GM19239 (cell line): ENCODE results near the gene POFUT1.
"Not testable (repeated sequence)": the region's sequence is repeated elsewhere in the genome, so short reads cannot be mapped to it uniquely, and the experiment has no call there.

Experiments used
- DNase-seq: peaks from one replicate; pipeline ENCODE4 v3.0.0; 2011; ENCODE audit warnings: low spot score; ENCODE audit not compliant: insufficient read length
- FAIRE-seq: peaks from 2 replicates; lab custom pipeline; 2011; peaks lifted over from hg19 to GRCh38; lab: Jason Lieb, UNC

Gene POFUT1

GRCh38 chr20:32231245-32231644 is 23.6 kb downstream of the POFUT1 start:
- no peak for FAIRE-seq
- DNase-seq: no peak

DNA sequence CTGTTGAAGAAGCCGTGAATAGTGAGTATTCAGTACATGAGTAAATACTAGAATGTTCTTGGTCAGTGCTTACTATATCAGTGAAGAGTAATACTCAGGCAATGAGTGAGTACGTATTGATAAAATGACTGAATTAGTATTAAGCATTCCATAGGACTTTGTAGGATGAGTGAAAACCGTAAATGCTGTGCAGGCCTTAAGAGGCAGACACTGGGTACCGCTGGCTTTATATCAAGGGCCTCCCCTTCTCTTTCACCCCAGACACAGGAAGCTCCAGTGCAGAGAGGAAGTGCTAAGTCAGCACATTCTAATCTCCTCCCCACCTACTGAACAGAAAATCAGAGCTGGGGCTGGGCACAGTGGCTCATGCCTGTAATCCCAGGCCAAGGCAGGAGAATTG is 24.2 kb downstream of the POFUT1 start:
- no peak for FAIRE-seq
- no peak for DNase-seq

DNA sequence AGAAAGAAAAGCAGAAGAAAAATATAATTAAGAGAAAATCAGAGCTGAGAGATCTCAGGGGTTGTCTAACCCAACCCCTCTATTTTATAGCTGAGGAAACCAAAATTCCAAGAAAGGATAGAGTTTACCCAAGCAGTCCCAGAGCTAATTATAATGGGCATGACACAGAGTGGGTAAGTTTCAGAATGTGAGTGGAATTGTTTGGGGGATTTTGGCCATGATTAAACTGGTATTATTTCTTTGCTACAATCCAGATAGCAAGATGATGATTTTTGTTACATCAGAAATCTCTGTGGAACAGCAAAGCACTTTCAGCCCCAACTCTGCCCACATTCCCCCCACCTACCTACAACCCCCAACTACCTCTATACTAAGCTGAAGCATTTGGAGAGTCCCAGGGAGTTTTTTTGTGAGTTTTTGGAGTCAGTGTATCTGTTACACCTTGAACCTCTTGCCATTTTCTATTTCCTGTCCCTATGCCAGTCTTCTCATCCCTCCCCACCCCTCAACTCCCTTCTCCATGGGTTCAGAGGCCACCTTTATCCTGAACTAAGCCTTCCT is 24.7 kb downstream of the POFUT1 start:
- no peak for FAIRE-seq
- DNase-seq: no peak

- DNase-seq (no peak), FAIRE-seq (no peak)
Observed at GRCh38 chr20:32233286-32233685, 25.6 kb downstream of the POFUT1 start.

DNA sequence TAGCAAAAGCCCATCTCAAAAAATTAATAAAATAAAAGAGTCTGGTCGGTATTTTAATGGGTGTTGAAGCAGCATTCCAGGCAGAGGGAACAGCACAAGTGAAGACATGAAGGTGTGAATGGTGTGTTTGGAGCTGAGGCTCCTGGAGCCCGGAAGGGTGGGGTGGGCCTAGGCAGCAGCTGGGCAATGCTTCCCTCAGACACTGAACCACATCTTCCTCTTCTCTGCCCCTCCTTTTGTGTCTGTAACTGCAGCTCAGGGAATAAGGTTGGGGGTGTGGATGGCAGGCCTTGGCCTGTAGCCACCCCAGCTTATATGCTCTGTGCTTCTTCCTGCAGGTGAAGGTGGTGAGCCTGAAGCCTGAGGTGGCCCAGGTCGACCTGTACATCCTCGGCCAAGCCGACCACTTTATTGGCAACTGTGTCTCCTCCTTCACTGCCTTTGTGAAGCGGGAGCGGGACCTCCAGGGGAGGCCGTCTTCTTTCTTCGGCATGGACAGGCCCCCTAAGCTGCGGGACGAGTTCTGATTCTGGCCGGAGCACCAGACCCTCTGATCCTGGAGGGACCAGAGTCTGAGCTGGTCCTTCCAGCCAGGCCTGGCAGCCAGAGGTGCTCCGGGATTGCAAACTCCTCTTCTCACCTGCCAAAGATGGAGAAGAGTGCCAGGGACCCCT is 26.6 kb downstream of the POFUT1 start:
- DNase-seq (no peak), FAIRE-seq (no peak)

DNA sequence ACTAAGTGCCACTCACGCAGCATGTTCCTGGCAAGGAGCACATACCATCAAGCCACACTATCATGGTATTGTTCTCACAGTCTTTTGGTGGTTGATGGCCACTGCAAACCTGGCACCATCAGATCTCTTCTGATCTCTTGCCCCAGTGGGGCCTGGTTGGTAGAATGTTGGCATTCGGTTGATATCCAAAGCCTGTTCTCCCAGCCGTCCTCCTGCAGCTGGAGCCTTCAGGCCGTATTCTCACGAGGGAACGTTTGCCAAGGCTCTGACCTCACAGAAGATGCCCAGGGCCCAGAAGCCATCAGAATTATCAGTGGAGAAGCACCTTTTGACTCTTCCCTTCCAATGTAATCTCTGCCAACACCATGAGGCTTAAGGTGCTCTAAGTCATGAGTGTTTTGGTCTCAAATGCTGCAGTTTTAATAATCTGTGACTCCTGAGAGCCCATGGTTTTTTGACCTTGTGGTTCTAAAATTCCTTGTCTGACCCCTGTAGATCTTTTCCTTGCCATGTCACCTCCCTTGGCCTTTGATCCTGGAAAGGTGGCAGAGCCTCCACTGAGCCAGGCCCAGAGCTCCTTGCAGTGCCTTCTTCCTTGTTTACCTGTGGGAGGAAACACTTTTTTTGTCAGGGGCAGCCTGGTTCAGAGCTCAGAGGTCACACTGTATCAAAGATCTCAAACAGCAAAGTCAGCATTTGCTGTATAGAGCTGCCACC is 27.8 kb downstream of the POFUT1 start:
- FAIRE-seq (no peak), DNase-seq (no peak)

- DNase-seq (no peak), FAIRE-seq (no peak)
Observed at GRCh38 chr20:32236048-32236533, 28.4 kb downstream of the POFUT1 start.

DNA sequence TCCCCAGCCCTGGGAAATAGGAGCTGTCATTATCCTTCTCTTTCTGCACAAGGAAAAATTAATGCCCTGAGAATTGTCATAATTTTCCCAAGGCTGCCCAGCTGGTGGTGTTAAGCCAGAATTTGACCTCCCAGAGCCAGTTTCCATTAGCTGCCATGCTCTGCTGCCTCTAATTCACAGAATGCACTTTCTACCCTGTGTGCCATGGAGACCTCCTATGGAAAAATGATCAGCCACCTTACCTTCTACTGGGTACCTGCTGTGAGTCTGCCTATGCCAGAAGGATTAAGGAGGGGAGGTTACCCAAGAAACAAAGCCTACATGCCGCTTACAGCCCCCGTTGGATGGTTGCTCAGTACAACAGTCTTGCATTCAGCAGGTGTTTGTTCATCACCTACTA is 29.1 kb downstream of the POFUT1 start:
- no peak for DNase-seq
- FAIRE-seq: no peak

DNA sequence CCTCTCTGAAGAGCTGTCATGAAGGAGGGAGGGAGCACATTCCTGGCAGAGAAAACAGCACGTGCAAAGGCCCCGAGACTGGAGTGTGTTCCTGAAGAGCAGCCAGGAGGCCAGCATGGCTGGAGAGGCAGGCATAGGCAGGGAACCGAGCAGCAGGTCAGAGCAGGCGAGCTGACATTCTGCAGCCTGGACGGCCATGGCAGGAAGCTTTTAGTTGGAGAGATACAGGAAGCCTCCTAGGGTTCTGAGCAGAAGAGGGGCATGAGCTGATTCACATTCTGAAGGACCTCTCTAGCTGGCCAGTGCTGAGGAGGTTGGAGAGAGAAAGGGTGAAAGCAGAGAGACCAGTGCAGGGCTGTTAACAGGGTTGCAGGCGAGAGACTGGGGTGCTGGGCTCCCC is 29.7 kb downstream of the POFUT1 start:
- no peak for FAIRE-seq
- DNase-seq: no peak

DNA sequence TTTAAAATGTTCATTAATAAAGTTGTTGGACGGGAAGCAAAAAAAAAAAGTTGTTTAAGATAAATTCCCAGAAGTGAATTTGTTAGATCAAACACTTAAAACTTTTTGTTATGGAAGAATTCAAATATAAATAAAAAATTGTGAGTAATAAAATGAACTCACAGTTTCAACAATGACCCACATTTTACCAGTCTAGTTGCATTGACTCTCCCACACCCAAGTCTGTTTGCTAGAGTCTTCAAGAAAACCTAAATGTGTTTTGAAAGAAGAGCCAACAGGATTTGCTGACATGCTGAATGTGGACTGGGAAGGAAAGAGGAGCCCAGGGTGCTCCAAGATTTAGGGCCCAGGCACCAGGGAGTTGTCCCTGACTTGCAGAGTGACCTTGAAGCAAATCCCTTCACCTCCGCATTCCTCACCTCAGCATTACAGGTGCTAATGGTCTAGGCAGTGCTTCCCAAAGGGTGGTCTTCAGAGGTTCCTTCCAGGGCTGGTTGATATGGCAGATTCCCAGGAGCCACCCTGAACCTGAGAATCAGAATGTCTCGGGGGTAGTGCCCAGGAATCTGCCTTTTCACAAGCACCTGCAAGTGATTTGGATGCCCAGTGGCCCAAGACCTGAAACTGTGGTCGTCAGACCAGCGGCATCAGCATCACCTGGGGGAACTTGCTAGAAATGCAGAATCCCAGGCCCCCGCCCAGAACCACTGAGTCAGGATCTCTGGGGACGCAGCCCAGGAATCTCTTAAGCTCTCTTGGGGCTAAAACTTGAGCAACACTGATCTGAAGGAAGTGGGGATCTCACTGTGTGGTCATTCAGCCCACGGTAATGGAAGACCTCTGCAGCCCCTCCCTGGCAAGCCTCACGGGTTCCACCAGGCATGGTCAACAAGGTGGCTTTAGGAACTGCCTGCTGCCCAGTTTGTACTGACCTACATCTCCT is 31.1 kb downstream of the POFUT1 start:
- DNase-seq: no peak
- no peak for FAIRE-seq

- DNase-seq (no peak), FAIRE-seq (no peak)
Observed at GRCh38 chr20:32240205-32240604, 32.5 kb downstream of the POFUT1 start.

DNA sequence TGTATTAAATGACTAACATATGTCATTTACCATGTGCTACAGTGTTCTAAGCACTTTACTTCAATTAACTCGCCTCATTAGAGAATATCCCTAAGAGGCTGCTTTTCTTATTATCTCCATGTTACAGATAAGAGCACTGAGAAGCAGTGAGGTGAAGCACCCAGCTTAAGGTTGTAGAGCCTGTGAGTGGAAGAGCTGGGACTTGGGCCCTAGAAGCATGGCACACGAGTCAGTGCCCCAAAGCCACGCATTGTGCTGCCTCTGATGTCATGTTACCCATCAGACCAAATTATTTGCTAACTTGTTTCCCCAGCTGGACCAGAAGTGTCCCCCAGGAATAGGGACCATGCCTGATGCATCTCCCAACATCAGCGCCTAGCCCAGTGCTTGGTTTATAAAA is 34.1 kb downstream of the POFUT1 start:
- FAIRE-seq (no peak), DNase-seq (no peak)

- FAIRE-seq (no peak), DNase-seq (no peak)
Observed at GRCh38 chr20:32244150-32244823, 36.6 kb downstream of the POFUT1 start.

DNA sequence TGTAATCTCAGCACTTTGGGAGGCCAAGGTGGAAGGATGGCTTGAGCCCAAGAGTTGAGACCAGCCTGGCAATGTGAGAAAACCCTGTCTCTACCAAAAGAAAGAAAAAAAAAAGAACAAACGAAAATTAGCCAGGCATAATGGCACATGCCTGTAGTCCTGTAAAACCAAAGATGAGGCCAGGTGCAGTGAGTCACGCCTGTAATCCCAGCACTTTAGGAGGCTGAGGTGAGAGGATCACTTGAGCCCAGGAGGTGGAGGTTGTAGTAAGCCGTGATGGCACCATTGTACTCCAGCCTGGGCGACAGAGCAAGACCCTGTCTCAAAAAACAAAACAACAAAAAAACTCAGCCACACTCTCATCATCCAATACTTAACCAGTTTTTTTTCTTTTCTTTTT is 37.3 kb downstream of the POFUT1 start:
- FAIRE-seq (no peak), DNase-seq (no peak)

GRCh38 chr20:32246208-32246607 is 38.5 kb downstream of the POFUT1 start:
- FAIRE-seq, DNase-seq: not testable (repeated sequence)

- no peak for FAIRE-seq
- no peak for DNase-seq
Observed at GRCh38 chr20:32248043-32248442, 40.4 kb downstream of the POFUT1 start.

DNA sequence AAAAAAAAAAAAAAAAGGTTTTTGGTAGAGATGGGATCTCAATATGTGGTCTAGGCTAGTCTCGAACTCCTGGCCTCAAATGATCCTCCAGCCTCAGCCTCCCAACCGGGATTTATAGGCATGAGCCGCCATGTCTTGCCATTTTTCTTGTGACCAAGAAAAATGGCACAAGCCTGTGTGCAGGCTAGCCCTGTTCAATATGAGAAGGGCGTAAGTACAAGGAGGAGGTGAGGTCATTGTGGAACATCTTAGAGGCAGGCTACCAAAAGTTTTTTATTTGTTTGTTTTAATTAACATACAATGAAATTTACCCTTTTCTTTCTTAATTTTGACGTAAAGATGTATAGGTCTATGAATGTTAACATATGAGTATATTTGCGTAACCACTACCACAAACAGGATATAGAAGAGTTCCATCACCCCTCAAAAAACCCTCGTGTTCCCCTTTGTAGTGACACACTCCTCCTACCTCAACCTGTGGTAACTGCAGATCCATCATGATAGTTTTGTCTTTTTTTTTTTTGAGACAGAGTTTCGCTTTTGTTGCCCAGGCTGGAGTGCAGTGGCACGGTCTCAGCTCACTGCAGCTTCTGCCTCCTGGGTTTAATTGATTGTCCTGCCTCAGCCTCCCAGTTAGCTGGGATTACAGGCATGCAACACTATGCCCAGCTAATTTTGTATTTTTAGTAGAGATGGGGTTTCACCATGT is 41.5 kb downstream of the POFUT1 start:
- DNase-seq (no peak), FAIRE-seq (no peak)

GRCh38 chr20:32251470-32251869 is 43.8 kb downstream of the POFUT1 start:
- DNase-seq: no peak
- FAIRE-seq: no peak

- FAIRE-seq (no peak), DNase-seq (no peak)
Observed at GRCh38 chr20:32252189-32252588, 44.5 kb downstream of the POFUT1 start.
